ENCODE results near the gene ACOT6.
"Not testable (repeated sequence)": the region's sequence is repeated elsewhere in the genome, so short reads cannot be mapped to it uniquely, and the experiment has no call there.

The ACOT6 gene

GRCh38 chr14:73613046-73613383, 698 bp downstream of the ACOT6 start:
- peak overlapping the region; percentile 81 for H3K27ac ChIP-seq (ENCODE audit: low read depth, low read length)
- no peaks in the 10 kb centered on the region for H3K36me3 ChIP-seq (ENCODE audit: control insufficient read depth, insufficient read depth, low read length)
- H3K27me3 ChIP-seq (ENCODE audit: control insufficient read depth, insufficient read depth, low read length) = no peaks in the 10 kb centered on the region
- H3K4me1 ChIP-seq (ENCODE audit: control insufficient read depth, insufficient read depth, low read length) = peaks cover 4% of the 10 kb centered on the region
- H3K9ac ChIP-seq (ENCODE audit: low read length) = no peak overlapping the region
- H3K4me3 ChIP-seq (ENCODE audit: low read length) = peak overlapping the region; percentile 76

- no peaks in the 10 kb centered on the region for H3K36me3 ChIP-seq (ENCODE audit: control insufficient read depth, insufficient read depth, low read length)
- H3K4me1 ChIP-seq (ENCODE audit: control insufficient read depth, insufficient read depth, low read length) = peaks cover 4% of the 10 kb centered on the region
- H3K27ac ChIP-seq (ENCODE audit: low read depth, low read length) = no peak overlapping the region
- H3K4me3 ChIP-seq (ENCODE audit: low read length) = no peak overlapping the region
- H3K27me3 ChIP-seq (ENCODE audit: control insufficient read depth, insufficient read depth, low read length) = no peaks in the 10 kb centered on the region
- H3K9ac ChIP-seq (ENCODE audit: low read length) = no peak overlapping the region
Measured at GRCh38 chr14:73613419-73613963, 1.2 kb downstream of the ACOT6 start.

GRCh38 chr14:73616831-73617230, 4.5 kb downstream of the ACOT6 start:
- Histone ChIP-seq H3K4me1 (ENCODE audit: control insufficient read depth, insufficient read depth, low read length) (peaks cover 4% of the 10 kb centered on the region), H3K27me3 (ENCODE audit: control insufficient read depth, insufficient read depth, low read length) (no peaks in the 10 kb centered on the region), H3K4me3 (ENCODE audit: low read length) (no peak overlapping the region), H3K9ac (ENCODE audit: low read length) (no peak overlapping the region), H3K36me3 (ENCODE audit: control insufficient read depth, insufficient read depth, low read length) (no peaks in the 10 kb centered on the region), H3K27ac (ENCODE audit: low read depth, low read length) (no peak overlapping the region)

DNA sequence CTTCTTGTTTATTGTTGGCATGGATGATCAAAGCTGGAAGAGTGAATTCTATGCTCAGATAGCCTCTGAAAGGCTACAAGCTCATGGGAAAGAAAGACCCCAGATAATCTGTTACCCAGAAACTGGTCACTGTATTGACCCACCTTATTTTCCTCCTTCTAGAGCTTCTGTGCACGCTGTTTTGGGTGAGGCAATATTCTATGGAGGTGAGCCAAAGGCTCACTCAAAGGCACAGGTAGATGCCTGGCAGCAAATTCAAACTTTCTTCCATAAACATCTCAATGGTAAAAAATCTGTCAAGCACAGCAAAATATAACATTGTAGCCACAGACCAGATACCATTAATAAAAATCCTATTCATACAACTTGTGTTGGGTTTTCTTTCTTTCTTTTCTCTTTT, 7.2 kb downstream of the ACOT6 start:
- H3K27me3 ChIP-seq (ENCODE audit: control insufficient read depth, insufficient read depth, low read length) = no peaks in the 10 kb centered on the region
- H3K27ac ChIP-seq (ENCODE audit: low read depth, low read length) = no peak overlapping the region
- no peaks in the 10 kb centered on the region for H3K36me3 ChIP-seq (ENCODE audit: control insufficient read depth, insufficient read depth, low read length)
- H3K4me1 ChIP-seq (ENCODE audit: control insufficient read depth, insufficient read depth, low read length) = no peaks in the 10 kb centered on the region
- no peak overlapping the region for H3K9ac ChIP-seq (ENCODE audit: low read length)
- H3K4me3 ChIP-seq (ENCODE audit: low read length) = no peak overlapping the region

DNA sequence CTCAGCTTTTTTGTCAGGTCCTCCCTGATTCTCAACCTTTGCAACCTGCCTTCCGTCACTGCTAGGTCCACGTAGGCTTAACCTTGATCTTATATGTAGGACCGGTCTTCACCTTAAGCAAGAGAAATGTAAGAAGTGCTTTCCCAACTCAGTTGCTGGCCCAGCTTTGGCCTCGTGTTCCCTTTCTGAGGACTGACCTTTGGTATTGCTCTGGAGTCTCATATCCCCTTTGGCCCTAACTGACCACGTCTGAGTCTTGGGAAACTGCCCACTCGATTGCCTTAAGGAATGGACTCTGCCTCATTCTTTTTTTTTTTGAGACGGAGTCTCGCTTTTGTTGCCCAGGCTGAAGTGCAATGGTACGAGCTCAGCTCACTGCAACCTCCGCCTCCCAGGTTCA, 8.0 kb downstream of the ACOT6 start:
- no peak overlapping the region for H3K27ac ChIP-seq (ENCODE audit: low read depth, low read length)

GRCh38 chr14:73623504-73624054, 11.3 kb downstream of the ACOT6 start:
- H3K27ac ChIP-seq (ENCODE audit: low read depth, low read length) = no peak overlapping the region
- H3K4me1 ChIP-seq (ENCODE audit: control insufficient read depth, insufficient read depth, low read length) = no peaks in the 10 kb centered on the region
- no peak overlapping the region for H3K4me3 ChIP-seq (ENCODE audit: low read length)
- no peaks in the 10 kb centered on the region for H3K36me3 ChIP-seq (ENCODE audit: control insufficient read depth, insufficient read depth, low read length)
- no peak overlapping the region for H3K9ac ChIP-seq (ENCODE audit: low read length)
- H3K27me3 ChIP-seq (ENCODE audit: control insufficient read depth, insufficient read depth, low read length) = no peaks in the 10 kb centered on the region

More for the DNA sequence above, 8.0 kb downstream of the ACOT6 start:
- Histone ChIP-seq H3K9ac (ENCODE audit: low read length) (no peak overlapping the region), H3K4me1 (ENCODE audit: control insufficient read depth, insufficient read depth, low read length) (no peaks in the 10 kb centered on the region), H3K27me3 (ENCODE audit: control insufficient read depth, insufficient read depth, low read length) (no peaks in the 10 kb centered on the region), H3K4me3 (ENCODE audit: low read length) (no peak overlapping the region), H3K36me3 (ENCODE audit: control insufficient read depth, insufficient read depth, low read length) (no peaks in the 10 kb centered on the region)

- H3K27me3 ChIP-seq (ENCODE audit: control insufficient read depth, insufficient read depth, low read length) = no peaks in the 10 kb centered on the region
- no peaks in the 10 kb centered on the region for H3K36me3 ChIP-seq (ENCODE audit: control insufficient read depth, insufficient read depth, low read length)
Measured at GRCh38 chr14:73625706-73626105, 13.4 kb downstream of the ACOT6 start.

DNA sequence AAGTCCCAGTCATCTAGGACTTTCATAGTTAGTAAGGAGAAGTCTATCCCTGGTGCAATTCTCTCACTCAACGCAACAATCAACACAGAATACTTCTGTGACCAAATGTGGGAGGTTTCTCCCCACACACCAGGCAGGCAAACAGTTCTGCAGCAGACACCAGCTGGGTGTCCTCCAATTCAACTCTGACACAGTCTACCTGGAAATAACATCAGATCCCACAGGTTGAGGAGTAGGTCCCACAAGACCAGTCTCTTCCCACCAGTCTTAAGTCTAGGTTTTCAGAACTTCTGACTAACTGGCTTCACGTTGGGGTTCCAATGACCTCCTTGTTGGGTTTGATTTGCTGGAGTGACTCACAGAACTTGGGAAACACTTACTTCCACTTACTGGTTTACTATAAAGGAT, 14.8 kb downstream of the ACOT6 start:
- Histone ChIP-seq H3K9ac (ENCODE audit: low read length) (no peak overlapping the region), H3K36me3 (ENCODE audit: control insufficient read depth, insufficient read depth, low read length) (no peaks in the 10 kb centered on the region), H3K27ac (ENCODE audit: low read depth, low read length) (no peak overlapping the region), H3K4me1 (ENCODE audit: control insufficient read depth, insufficient read depth, low read length) (no peaks in the 10 kb centered on the region), H3K27me3 (ENCODE audit: control insufficient read depth, insufficient read depth, low read length) (no peaks in the 10 kb centered on the region), H3K4me3 (ENCODE audit: low read length) (no peak overlapping the region)

More at GRCh38 chr14:73625706-73626105, 13.4 kb downstream of the ACOT6 start:
- Histone ChIP-seq H3K27ac (ENCODE audit: low read depth, low read length) (no peak overlapping the region), H3K4me1 (ENCODE audit: control insufficient read depth, insufficient read depth, low read length) (no peaks in the 10 kb centered on the region), H3K9ac (ENCODE audit: low read length) (no peak overlapping the region), H3K4me3 (ENCODE audit: low read length) (no peak overlapping the region)

DNA sequence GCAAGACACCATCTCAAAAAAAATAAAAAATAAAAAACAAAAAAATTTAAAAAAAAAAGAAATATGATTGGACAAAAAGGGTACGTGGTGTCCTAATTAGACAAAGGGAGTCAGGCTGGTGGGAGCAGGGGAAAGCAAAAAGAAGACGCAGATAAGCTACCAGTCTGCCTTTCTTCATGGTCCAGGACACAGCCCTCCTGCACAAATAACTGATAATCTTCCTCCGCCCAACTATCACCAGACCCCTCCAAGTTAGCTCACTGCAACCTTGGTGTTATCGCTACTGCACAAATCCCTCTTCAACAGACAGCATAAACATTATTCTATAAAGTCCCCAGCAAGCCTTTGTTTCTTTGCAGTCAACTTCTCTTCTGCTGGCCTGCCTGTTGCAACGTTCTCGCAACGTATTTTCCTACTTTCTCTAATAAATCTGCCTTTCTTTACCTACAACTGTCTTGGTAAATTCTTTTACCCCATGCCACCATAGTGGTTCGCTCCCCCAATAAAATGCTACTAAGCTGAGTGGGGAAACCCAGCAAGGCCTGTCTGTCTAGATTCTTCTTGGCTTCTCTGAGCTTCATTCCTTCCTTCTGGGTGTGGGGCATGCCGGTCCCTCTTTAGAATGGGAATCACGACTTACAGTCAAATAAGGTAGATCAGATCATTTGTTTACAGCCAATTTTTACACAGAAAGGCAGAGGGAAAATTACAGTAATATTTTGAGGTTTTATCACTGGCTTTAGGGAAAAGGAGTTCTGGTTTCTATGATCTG, 17.9 kb downstream of the ACOT6 start:
- Histone ChIP-seq H3K9ac (ENCODE audit: low read length) (no peak overlapping the region), H3K27ac (ENCODE audit: low read depth, low read length) (no peak overlapping the region), H3K4me3 (ENCODE audit: low read length) (no peak overlapping the region)

GRCh38 chr14:73633116-73634010, 21.0 kb downstream of the ACOT6 start:
- no peaks in the 10 kb centered on the region for H3K36me3 ChIP-seq (ENCODE audit: control insufficient read depth, insufficient read depth, low read length)
- no peak overlapping the region for H3K27ac ChIP-seq (ENCODE audit: low read depth, low read length)
- no peaks in the 10 kb centered on the region for H3K27me3 ChIP-seq (ENCODE audit: control insufficient read depth, insufficient read depth, low read length)
- peak overlapping the region; percentile 82 for H3K4me3 ChIP-seq (ENCODE audit: low read length)
- H3K9ac ChIP-seq (ENCODE audit: low read length) = no peak overlapping the region
- H3K4me1 ChIP-seq (ENCODE audit: control insufficient read depth, insufficient read depth, low read length) = no peaks in the 10 kb centered on the region

More for the DNA sequence above, 17.9 kb downstream of the ACOT6 start:
- H3K36me3 ChIP-seq (ENCODE audit: control insufficient read depth, insufficient read depth, low read length) = no peaks in the 10 kb centered on the region
- no peaks in the 10 kb centered on the region for H3K27me3 ChIP-seq (ENCODE audit: control insufficient read depth, insufficient read depth, low read length)
- no peaks in the 10 kb centered on the region for H3K4me1 ChIP-seq (ENCODE audit: control insufficient read depth, insufficient read depth, low read length)

DNA sequence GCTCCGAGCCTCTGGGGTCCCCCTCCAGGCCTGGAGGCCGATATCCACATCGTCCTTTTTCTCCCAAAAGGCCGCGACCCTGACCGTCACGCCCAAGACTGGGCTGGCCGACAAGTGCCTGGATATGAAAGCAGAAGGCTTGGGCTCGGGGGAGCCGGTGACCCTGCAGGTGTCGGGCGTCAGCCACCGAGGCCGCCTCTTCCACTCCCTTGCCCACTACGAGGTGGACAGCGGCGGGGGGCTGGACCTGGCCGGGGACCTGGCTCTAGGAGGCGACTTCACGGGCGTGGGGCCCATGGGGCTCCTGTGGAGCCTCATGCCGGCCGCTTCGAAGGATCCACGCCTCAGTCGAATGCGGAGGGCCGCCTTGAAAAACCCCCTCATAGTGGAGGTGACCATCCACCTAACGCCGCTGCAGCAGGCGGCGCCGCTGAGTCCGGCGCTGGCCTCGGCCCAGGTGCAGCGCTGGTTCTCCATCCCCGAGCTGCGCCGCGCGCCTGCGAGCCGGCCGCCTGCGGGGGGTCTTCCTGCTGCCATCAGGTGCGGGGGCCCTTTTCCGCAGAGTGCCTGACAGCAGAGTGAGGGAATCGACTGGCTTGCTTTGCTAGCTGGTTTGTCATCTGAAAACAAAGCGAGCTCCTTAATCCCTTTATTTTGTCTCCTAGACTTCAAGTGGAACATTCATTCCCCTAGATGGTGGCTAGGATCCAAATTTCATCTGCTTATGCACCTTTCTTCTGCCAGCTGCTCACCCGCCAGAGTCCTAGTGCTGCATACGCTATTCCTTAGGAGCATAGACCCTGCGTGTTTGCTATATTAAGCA, 21.9 kb downstream of the ACOT6 start:
- Histone ChIP-seq H3K4me1 (ENCODE audit: control insufficient read depth, insufficient read depth, low read length) (no peaks in the 10 kb centered on the region), H3K4me3 (ENCODE audit: low read length) (peak overlapping the region; percentile 82), H3K27me3 (ENCODE audit: control insufficient read depth, insufficient read depth, low read length) (no peaks in the 10 kb centered on the region), H3K36me3 (ENCODE audit: control insufficient read depth, insufficient read depth, low read length) (no peaks in the 10 kb centered on the region), H3K27ac (ENCODE audit: low read depth, low read length) (no peak overlapping the region), H3K9ac (ENCODE audit: low read length) (no peak overlapping the region)

DNA sequence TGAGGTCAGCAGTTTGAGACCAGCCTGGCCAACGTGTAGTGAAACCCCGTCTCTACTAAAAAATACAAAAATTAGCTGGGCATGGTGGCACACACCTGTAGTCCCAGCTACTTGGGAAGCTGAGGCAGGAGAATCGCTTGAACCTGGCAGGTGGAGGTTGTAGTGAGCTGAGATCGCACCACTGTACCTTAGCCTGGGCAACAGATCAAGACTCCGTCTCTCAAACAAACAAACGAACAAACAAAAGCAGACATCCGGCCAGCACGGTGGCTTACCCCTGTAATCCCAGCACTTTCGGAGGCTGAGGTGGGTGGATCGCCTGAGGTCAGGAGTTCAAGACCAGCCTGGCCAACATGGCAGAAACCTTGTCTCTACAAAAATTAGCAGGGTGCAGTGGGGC, 24.0 kb downstream of the ACOT6 start:
- H3K4me1 ChIP-seq (ENCODE audit: control insufficient read depth, insufficient read depth, low read length); H3K36me3 ChIP-seq (ENCODE audit: control insufficient read depth, insufficient read depth, low read length); H3K27ac ChIP-seq (ENCODE audit: low read depth, low read length); H3K9ac ChIP-seq (ENCODE audit: low read length); H3K4me3 ChIP-seq (ENCODE audit: low read length); H3K27me3 ChIP-seq (ENCODE audit: control insufficient read depth, insufficient read depth, low read length): not testable (repeated sequence)
